ENCODE measurements around the gene C1QTNF9B.

DNA sequence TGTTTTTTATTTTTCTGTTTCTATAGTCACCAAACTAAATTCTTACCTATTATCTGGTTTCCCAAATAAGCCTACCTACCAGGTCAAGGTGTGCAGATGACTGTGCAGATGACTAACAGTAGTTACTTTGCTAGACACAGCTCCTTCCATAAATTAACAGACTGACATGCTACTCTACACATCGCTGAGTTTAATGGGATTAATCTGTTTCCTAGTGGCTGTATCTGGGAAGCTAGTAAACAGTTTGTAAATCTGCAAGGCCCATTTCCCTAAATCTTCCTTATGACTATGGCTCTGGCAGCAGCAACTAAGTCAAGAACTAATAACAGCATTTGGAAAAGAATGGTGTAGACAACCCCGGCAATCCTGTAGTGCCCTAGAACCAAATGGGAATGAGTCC is 36.0 kb downstream of the C1QTNF9B start:
- no peak for TF ChIP-seq EZH2 (IDR thresholded peaks at IDR 0.05; ENCODE audit: low read length, unreplicated experiment)
- TF ChIP-seq, protein P1, sequence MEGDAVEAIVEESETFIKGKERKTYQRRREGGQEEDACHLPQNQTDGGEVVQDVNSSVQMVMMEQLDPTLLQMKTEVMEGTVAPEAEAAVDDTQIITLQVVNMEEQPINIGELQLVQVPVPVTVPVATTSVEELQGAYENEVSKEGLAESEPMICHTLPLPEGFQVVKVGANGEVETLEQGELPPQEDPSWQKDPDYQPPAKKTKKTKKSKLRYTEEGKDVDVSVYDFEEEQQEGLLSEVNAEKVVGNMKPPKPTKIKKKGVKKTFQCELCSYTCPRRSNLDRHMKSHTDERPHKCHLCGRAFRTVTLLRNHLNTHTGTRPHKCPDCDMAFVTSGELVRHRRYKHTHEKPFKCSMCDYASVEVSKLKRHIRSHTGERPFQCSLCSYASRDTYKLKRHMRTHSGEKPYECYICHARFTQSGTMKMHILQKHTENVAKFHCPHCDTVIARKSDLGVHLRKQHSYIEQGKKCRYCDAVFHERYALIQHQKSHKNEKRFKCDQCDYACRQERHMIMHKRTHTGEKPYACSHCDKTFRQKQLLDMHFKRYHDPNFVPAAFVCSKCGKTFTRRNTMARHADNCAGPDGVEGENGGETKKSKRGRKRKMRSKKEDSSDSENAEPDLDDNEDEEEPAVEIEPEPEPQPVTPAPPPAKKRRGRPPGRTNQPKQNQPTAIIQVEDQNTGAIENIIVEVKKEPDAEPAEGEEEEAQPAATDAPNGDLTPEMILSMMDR (conservative IDR thresholded peaks at IDR 0.05; ENCODE audit: low read depth, low read length), result no peak

Measured in PC-3 (cell line).